Esophagus squamous epithelium (tissue), 5 donors: Measurements from ENCODE around the gene CCDC39. TPM values are rescaled to one million over a fixed set of nuclear protein-coding genes. Genes with fewer than 3 reads are reported as not detected.

Experiments
- DNase-seq: peaks from one replicate; lab custom pipeline; 2025; lab: John Stamatoyannopoulos, UW
- H3K27ac ChIP-seq, 4 donors: fragments of 200-600 bp; sonication (generic); one replicate each; pipeline ENCODE4 v1.5.1; 2016 to 2019; ENCODE audit warnings: mild to moderate bottlenecking in 1 of 4
- H3K27me3 ChIP-seq, 4 donors: fragments of 200-600 bp; sonication (generic); 1 replicate in 3 of 4; 2 replicates in 1 of 4; pipeline versions ENCODE4 v1.5.1 to v1.6.0; 2017 to 2021; ENCODE audit warnings: antibody characterized with exemption in 1 of 4
- H3K36me3 ChIP-seq, 3 donors: fragments of 200-600 bp; sonication (generic); one replicate each; pipeline ENCODE4 v1.5.1; 2016 to 2019
- H3K4me1 ChIP-seq, 3 donors: fragments of 200-600 bp; sonication (generic); one replicate each; pipeline ENCODE4 v1.5.1; 2017 to 2019
- H3K4me3 ChIP-seq, 4 donors: fragments of 200-600 bp; sonication (generic); 1 replicate in 3 of 4; 2 replicates in 1 of 4; pipeline ENCODE4 v1.5.1; 2016 to 2019; ENCODE audit warnings: mild to moderate bottlenecking in 2 of 4, moderate library complexity in 1 of 4
- H3K9me3 ChIP-seq, 3 donors: fragments of 200-600 bp; sonication (generic); one replicate each; pipeline ENCODE4 v1.5.1; 2016 to 2019
- POLR2A ChIP-seq, 4 donors: fragments of 450-650 bp; IDR thresholded peaks; one replicate each; pipeline ENCODE4 v1.6.1; 2017; ENCODE audit warnings: antibody characterized with exemption in 4 of 4, mild to moderate bottlenecking in 4 of 4, moderate library complexity in 3 of 4
- WGBS, 2 donors: methylation state at CpG; one replicate each; pipeline ENCODE4 v1.1.5; 2018; 5-methylcytosine and 5-hydroxymethylcytosine counted together
- intact Hi-C: fragments of 100-400 bp; cut with DNase I; formaldehyde crosslinking; loops from one replicate; pipeline ENCODE4 v1.15.0; 2022
- total RNA-seq, 4 donors: library from RNA; depleted of rRNA; stranded (reverse); fragments of >200 nt; gene quantifications; one replicate each; pipeline ENCODE4 v1.1.0, GENCODE V29; 2016
- TF ChIP-seq, protein P1 (sequence below), 6 experiments: fragments of 450-650 bp in 4 of 6; fragments of 200-600 bp in 2 of 6; sonication (generic) in 2 of 6; IDR thresholded peaks; one replicate each; pipeline ENCODE4 v1.5.1; 2016 to 2019; ENCODE audit warnings: antibody characterized with exemption in 6 of 6, mild to moderate bottlenecking in 4 of 6, moderate library complexity in 4 of 6
- donor health status: DM: yes; HTN: yes; CAD: no.

CCDC39 gene
- total RNA-seq: not detected

DNA sequence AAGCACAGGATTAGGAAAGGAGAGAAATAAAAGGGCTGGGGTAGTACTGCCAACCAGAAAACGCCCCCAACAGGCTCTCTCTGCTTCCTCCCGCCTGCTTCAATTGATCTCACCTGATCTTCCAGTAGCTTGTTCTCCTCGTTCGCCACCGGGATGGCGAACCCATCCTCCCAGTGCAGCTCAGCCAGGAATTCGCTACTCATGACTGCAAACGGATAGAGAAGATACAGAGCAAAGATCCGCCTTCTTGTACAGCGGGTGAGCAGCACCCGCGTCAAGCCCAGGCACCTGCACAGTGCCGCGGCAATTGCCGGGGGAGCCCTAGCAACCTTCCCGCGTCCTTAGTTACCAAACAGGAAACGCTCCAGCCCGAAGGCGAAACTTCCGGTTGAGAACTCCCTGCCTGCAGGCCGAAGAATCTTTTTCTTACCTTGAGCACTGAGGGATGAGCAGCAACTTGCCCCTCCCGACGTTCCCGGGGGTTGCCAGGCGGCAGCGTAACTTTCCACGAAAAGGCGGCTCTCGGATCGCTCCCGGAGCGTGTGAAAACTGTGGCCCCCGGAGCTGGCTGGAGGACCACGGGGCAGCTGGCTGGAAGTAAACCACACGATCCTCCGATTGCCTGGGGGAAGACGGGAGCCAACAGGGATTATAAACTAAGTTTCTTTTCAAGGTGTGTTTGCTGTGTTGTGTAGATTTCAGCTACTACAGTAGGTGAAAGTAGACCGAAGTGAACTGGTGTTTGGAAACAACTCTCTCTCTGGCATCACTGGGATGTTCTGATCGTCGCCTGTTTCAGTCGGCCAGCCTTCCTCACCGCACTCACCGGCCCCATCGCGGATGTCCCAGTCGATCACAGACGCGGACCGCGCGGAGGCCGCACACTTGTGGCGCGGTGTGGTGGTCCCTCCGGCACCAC lies at the start of gene CCDC39:
Gene CCDC39 (minus strand): TSS at position 312 of the 919 bp plus-strand sequence. CDS start 109 bp downstream, at position 203.
- WGBS, 2 donors: 3 to 9% methylated on average over 24 to 35 of the region's 56 CpGs

GRCh38 chr3:180720012-180720411 lies 40.7 kb upstream of the CCDC39 start:
- no peak overlapping the region for H3K27ac ChIP-seq
- H3K36me3 ChIP-seq: no peaks in the 10 kb centered on the region
- WGBS, 2 donors: 4 to 90% methylated on average over 1 of the region's 1 CpG
- intact Hi-C loops: no loop called here
- H3K4me1 ChIP-seq: no peaks in the 10 kb centered on the region
- no peak for TF ChIP-seq POLR2A (IDR thresholded peaks at IDR 0.05)
- TF ChIP-seq, protein P1, sequence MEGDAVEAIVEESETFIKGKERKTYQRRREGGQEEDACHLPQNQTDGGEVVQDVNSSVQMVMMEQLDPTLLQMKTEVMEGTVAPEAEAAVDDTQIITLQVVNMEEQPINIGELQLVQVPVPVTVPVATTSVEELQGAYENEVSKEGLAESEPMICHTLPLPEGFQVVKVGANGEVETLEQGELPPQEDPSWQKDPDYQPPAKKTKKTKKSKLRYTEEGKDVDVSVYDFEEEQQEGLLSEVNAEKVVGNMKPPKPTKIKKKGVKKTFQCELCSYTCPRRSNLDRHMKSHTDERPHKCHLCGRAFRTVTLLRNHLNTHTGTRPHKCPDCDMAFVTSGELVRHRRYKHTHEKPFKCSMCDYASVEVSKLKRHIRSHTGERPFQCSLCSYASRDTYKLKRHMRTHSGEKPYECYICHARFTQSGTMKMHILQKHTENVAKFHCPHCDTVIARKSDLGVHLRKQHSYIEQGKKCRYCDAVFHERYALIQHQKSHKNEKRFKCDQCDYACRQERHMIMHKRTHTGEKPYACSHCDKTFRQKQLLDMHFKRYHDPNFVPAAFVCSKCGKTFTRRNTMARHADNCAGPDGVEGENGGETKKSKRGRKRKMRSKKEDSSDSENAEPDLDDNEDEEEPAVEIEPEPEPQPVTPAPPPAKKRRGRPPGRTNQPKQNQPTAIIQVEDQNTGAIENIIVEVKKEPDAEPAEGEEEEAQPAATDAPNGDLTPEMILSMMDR (IDR thresholded peaks at IDR 0.05): no peak
- no peaks in the 10 kb centered on the region for H3K27me3 ChIP-seq
- DNase-seq: no peak
- no peak overlapping the region for H3K4me3 ChIP-seq
- H3K9me3 ChIP-seq: no peaks in the 10 kb centered on the region

More for the DNA sequence above, at the start of gene CCDC39:
- no peak within 1 kb of the TSS for H3K27ac ChIP-seq
- H3K4me1 ChIP-seq: peaks cover 6 to 22% (median 16%) of the 10 kb centered on the region in 3 donors
- H3K9me3 ChIP-seq: no peaks in the 10 kb centered on the region
- no peak for DNase-seq
- TF ChIP-seq POLR2A (IDR thresholded peaks at IDR 0.05): no peak
- TF ChIP-seq, protein P1 (IDR thresholded peaks at IDR 0.05): no peak
- H3K27me3 ChIP-seq: peaks cover 0 to 50% (median 5%) of the 10 kb centered on the region in 4 donors
- peak within 1 kb of the TSS; percentile 28 to 71 (median 45) for H3K4me3 ChIP-seq
- intact Hi-C loops: no loop called here
- H3K36me3 ChIP-seq: no peaks in the 10 kb centered on the region

- no peak for DNase-seq
- no peaks in the 10 kb centered on the region for H3K36me3 ChIP-seq
- no peak overlapping the region for H3K4me3 ChIP-seq
- H3K27ac ChIP-seq: no peak overlapping the region
- 24 to 31% methylated on average over 2 of the region's 2 CpGs for whole genome bisulfite sequencing, 2 donors
- H3K4me1 ChIP-seq: no peaks in the 10 kb centered on the region
- intact Hi-C loops: no loop called here
- TF ChIP-seq, protein P1 (IDR thresholded peaks at IDR 0.05): no peak
- no peak for TF ChIP-seq POLR2A (IDR thresholded peaks at IDR 0.05)
- H3K9me3 ChIP-seq: no peaks in the 10 kb centered on the region
- H3K27me3 ChIP-seq: no peaks in the 10 kb centered on the region
These were observed 28.6 kb upstream of the CCDC39 start for GRCh38 chr3:180707896-180708295.

DNA sequence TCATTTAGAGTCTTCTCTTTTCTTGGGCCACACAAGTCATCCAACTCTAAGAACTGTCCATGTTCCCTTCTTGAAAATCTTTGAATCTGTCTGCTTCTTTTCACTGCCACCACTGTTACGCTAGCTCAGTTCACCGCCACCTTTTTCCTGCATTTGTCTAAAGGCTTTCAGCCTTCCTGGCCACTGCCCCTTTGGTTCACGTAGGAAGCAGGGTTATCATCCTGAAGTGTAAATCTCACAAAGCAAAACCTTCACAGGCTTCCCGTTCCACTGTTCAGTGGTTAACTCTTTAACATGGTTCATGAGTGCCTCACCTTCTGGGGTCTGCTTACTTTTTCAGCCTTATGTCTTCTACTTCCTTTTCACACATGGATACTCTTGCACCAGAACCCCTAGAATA lies 26.3 kb upstream of the CCDC39 start:
- H3K4me3 ChIP-seq: no peak overlapping the region
- intact Hi-C loops: no loop called here
- TF ChIP-seq POLR2A (IDR thresholded peaks at IDR 0.05): no peak
- TF ChIP-seq, protein P1 (IDR thresholded peaks at IDR 0.05): no peak
- no peaks in the 10 kb centered on the region for H3K36me3 ChIP-seq
- no peaks in the 10 kb centered on the region for H3K9me3 ChIP-seq
- no peaks in the 10 kb centered on the region for H3K27me3 ChIP-seq
- no peaks in the 10 kb centered on the region for H3K4me1 ChIP-seq
- no peak overlapping the region for H3K27ac ChIP-seq
- WGBS, 2 donors: 57 to 62% methylated on average over 4 of the region's 4 CpGs
- no peak for DNase-seq

DNA sequence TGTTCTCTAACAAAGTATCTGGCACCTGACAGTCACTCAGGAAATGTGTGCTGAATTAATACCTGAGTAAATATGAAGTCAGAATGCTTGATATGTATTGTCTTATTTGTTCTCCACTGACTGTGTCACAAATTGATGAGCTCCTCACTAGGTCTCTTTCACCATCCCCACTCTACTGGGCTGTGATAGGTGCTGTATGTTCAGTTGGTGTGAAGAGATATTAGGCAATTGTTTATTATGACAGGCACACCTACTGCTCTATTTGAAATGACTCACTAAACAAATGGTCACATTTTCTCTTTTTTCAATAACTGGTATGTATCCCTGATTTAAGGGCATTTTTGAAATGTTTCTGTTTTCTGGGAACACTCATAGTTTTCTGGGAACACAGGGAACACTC lies 25.2 kb upstream of the CCDC39 start:
- intact Hi-C loops: no loop called here
- no peaks in the 10 kb centered on the region for H3K36me3 ChIP-seq
- H3K27ac ChIP-seq: no peak overlapping the region
- no peaks in the 10 kb centered on the region for H3K27me3 ChIP-seq
- no peak for DNase-seq
- no peak for TF ChIP-seq POLR2A (IDR thresholded peaks at IDR 0.05)
- TF ChIP-seq, protein P1 (IDR thresholded peaks at IDR 0.05): no peak
- no peak overlapping the region for H3K4me3 ChIP-seq
- H3K9me3 ChIP-seq: no peaks in the 10 kb centered on the region
- H3K4me1 ChIP-seq: no peaks in the 10 kb centered on the region
